ENCODE measurements around the gene MSI2. TPM values are rescaled to one million over a fixed set of nuclear protein-coding genes. Genes with fewer than 3 reads are reported as not detected.

Gene MSI2
- total RNA-seq, 1 donor: 23.2 TPM

DNA sequence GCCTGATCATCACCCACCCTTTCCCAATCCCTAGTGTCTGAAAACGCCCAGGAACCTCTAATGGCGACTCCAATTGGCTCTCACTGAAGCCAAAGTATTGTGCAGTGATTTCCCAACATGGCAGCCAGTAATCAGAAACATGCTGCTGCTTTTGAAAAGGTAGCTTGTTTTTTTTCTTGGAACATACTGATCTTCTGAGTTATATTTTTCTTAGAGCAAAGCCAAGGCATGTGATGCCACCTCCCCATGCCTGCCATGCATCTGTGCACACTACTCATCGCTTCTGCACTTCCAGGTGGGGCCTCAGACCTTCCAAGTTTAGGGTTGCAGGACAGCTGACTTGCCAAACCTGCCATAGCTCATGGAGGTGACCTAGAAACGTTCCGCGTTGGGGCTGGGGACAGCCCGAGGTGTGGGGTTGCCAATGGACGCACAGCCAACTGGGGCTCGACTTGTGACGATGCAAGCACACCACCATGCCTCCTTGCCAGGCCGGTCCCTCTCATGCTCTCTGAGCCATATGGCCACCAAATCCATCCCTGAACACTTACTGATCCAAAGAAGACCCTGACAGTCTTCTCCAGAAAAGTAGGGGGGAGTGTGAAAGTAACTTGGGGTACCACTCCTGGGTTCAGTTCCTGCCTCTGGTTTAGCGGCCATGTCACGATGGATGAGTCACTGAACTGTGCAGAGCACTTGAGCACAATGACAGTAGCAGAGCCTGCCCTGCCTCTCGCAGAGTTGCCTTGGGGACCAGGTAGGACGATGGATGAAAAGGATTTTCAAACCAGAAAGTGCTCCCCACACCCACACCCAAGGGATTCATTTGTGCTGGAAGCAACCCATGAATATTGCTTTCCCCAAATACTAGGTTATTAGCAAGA, 333.1 kb downstream of the MSI2 start:
- Histone ChIP-seq H3K27me3 (ENCODE audit: insufficient read depth, low read length) (peaks cover 27% of the 10 kb centered on the region), H3K9me3 (ENCODE audit: low read depth, low read length) (no peaks in the 10 kb centered on the region), H3K4me1 (ENCODE audit: insufficient read depth, low read length) (peaks cover 3% of the 10 kb centered on the region), H3K4me3 (ENCODE audit: insufficient read depth, low read length) (no peak overlapping the region), H2AFZ (ENCODE audit: low read length) (no peak overlapping the region), H3K36me3 (ENCODE audit: insufficient read depth, low read length) (no peaks in the 10 kb centered on the region), H3K79me2 (ENCODE audit: insufficient read depth, low read length) (no peaks in the 10 kb centered on the region), H3K4me2 (ENCODE audit: insufficient read depth, low read length) (no peak overlapping the region), H4K20me1 (ENCODE audit: insufficient read depth, low read length) (peaks cover 8% of the 10 kb centered on the region), H3K27ac (ENCODE audit: low read depth, low read length) (no peak overlapping the region)
- peak; percentile 27 for DNase-seq (ENCODE audit: insufficient read length, low spot score, missing footprints)
- TF ChIP-seq, protein P1, sequence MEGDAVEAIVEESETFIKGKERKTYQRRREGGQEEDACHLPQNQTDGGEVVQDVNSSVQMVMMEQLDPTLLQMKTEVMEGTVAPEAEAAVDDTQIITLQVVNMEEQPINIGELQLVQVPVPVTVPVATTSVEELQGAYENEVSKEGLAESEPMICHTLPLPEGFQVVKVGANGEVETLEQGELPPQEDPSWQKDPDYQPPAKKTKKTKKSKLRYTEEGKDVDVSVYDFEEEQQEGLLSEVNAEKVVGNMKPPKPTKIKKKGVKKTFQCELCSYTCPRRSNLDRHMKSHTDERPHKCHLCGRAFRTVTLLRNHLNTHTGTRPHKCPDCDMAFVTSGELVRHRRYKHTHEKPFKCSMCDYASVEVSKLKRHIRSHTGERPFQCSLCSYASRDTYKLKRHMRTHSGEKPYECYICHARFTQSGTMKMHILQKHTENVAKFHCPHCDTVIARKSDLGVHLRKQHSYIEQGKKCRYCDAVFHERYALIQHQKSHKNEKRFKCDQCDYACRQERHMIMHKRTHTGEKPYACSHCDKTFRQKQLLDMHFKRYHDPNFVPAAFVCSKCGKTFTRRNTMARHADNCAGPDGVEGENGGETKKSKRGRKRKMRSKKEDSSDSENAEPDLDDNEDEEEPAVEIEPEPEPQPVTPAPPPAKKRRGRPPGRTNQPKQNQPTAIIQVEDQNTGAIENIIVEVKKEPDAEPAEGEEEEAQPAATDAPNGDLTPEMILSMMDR (IDR thresholded peaks at IDR 0.05; ENCODE audit: extremely low read depth, low read depth, low read length): no peak

DNA sequence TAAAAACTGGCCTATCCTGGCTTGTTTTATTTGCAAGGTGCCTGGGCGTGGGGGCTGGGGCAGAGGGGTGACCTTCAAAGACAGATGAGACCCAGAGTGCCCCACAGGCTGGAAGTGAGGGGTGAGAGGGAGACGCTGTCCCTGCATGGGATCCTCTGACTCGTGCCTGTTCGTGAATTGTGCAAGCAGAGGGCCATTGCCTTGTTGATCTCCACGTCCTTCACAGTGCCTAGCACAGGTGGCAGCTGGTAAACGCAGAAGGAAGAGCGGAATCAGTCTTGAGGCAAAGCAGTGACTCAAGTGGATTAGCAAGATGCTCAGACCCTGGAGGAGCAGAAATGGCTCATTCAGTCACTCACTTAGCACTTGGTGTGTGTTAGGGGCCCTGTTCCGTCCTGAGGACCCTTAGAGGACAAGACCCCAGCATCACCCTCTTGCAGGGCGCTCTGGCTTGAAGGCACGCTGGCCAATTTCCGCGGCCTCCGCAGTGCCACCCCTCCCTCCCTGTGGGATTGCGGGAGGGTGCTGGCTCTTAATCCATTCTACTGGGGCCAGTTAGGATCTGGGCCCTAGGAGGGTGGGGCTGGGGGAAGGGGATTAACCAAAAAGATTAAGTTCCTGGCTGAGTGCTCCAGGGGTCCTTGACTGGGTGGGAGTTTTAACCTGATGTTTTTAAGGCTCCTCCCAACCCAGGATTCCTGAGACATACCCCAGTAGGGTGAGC, 337.6 kb downstream of the MSI2 start:
- H2AFZ ChIP-seq (ENCODE audit: low read length): no peak overlapping the region
- H3K9me3 ChIP-seq (ENCODE audit: low read depth, low read length): no peaks in the 10 kb centered on the region
- H3K4me3 ChIP-seq (ENCODE audit: insufficient read depth, low read length): no peak overlapping the region
- DNase-seq (ENCODE audit: insufficient read length, low spot score, missing footprints): no peak
- H3K36me3 ChIP-seq (ENCODE audit: insufficient read depth, low read length): no peaks in the 10 kb centered on the region
- TF ChIP-seq, protein P1 (IDR thresholded peaks at IDR 0.05; ENCODE audit: extremely low read depth, low read depth, low read length): no peak
- no peaks in the 10 kb centered on the region for H3K4me1 ChIP-seq (ENCODE audit: insufficient read depth, low read length)
- no peaks in the 10 kb centered on the region for H3K27me3 ChIP-seq (ENCODE audit: insufficient read depth, low read length)
- no peaks in the 10 kb centered on the region for H4K20me1 ChIP-seq (ENCODE audit: insufficient read depth, low read length)
- no peak overlapping the region for H3K4me2 ChIP-seq (ENCODE audit: insufficient read depth, low read length)
- H3K27ac ChIP-seq (ENCODE audit: low read depth, low read length): no peak overlapping the region
- no peaks in the 10 kb centered on the region for H3K79me2 ChIP-seq (ENCODE audit: insufficient read depth, low read length)

DNA sequence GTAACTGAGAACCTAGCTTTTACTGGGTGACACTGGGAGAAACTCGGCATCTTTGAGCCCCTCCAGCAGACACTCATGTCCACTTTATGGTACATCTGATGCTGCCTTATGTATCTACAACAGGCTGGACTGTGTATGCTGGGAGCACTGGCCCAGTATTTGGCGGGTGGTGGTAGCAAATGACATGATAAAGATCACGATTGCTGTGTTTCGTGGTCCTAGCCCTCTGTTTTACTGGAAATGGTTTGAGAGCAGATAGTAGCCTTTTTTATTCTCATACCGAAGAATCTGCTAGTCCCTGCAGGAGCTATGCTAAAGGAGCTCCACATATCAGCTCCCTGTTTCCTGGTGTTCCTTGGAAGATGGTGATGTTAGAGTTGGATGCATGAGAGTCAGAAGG, 338.4 kb downstream of the MSI2 start:
- Histone ChIP-seq H3K36me3 (ENCODE audit: insufficient read depth, low read length) (no peaks in the 10 kb centered on the region), H2AFZ (ENCODE audit: low read length) (no peak overlapping the region), H3K4me1 (ENCODE audit: insufficient read depth, low read length) (no peaks in the 10 kb centered on the region), H3K79me2 (ENCODE audit: insufficient read depth, low read length) (no peaks in the 10 kb centered on the region), H3K27ac (ENCODE audit: low read depth, low read length) (no peak overlapping the region), H3K4me3 (ENCODE audit: insufficient read depth, low read length) (no peak overlapping the region), H3K4me2 (ENCODE audit: insufficient read depth, low read length) (no peak overlapping the region), H3K27me3 (ENCODE audit: insufficient read depth, low read length) (no peaks in the 10 kb centered on the region), H3K9me3 (ENCODE audit: low read depth, low read length) (no peaks in the 10 kb centered on the region), H4K20me1 (ENCODE audit: insufficient read depth, low read length) (no peaks in the 10 kb centered on the region)
- TF ChIP-seq, protein P1 (IDR thresholded peaks at IDR 0.05; ENCODE audit: extremely low read depth, low read depth, low read length): no peak
- DNase-seq (ENCODE audit: insufficient read length, low spot score, missing footprints): no peak

DNA sequence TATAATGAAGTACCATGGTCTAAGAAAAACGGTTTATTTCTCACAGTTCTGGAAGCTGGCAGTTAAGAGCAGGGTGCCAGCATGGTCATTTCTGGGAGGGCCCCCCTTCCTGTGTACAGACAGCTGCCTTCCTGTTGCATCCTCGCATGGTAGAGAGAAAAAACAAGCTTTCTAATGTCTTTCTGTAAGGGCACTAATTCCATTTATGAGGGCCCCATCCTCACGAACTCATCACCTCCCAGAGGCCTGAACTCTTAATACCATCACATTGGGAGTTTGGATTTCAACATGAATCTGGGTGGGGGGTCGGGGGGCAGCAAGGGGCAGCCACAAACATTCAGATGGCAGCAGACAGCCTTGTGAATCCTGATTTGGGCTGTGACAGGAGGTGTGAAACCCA, 339.1 kb downstream of the MSI2 start:
- no peak overlapping the region for H3K27ac ChIP-seq (ENCODE audit: low read depth, low read length)
- no peaks in the 10 kb centered on the region for H3K27me3 ChIP-seq (ENCODE audit: insufficient read depth, low read length)
- no peak overlapping the region for H2AFZ ChIP-seq (ENCODE audit: low read length)
- no peaks in the 10 kb centered on the region for H3K36me3 ChIP-seq (ENCODE audit: insufficient read depth, low read length)
- TF ChIP-seq, protein P1 (IDR thresholded peaks at IDR 0.05; ENCODE audit: extremely low read depth, low read depth, low read length): no peak
- DNase-seq (ENCODE audit: insufficient read length, low spot score, missing footprints): no peak
- no peaks in the 10 kb centered on the region for H4K20me1 ChIP-seq (ENCODE audit: insufficient read depth, low read length)
- no peak overlapping the region for H3K4me2 ChIP-seq (ENCODE audit: insufficient read depth, low read length)
- H3K4me3 ChIP-seq (ENCODE audit: insufficient read depth, low read length): no peak overlapping the region
- no peaks in the 10 kb centered on the region for H3K9me3 ChIP-seq (ENCODE audit: low read depth, low read length)
- H3K4me1 ChIP-seq (ENCODE audit: insufficient read depth, low read length): no peaks in the 10 kb centered on the region
- H3K79me2 ChIP-seq (ENCODE audit: insufficient read depth, low read length): no peaks in the 10 kb centered on the region
